ENCODE results near the gene TBC1D24.
"Not testable (repeated sequence)": the region's sequence is repeated elsewhere in the genome, so short reads cannot be mapped to it uniquely, and the experiment has no call there.

TBC1D24 gene

GRCh38 chr16:2533912-2534311, 59.0 kb downstream of the TBC1D24 start:
- FAIRE-seq: no peak

GRCh38 chr16:2534335-2534734, 59.4 kb downstream of the TBC1D24 start:
- FAIRE-seq: not testable (repeated sequence)

GRCh38 chr16:2535625-2536013, 60.7 kb downstream of the TBC1D24 start:
- no peak for FAIRE-seq

GRCh38 chr16:2537451-2538379, 62.8 kb downstream of the TBC1D24 start, which contains the start of gene PDPK1:
PDPK1 (plus strand) TSS chr16:2538021; CDS start chr16:2538113, 92 bp downstream.
- FAIRE-seq: no peak

- not testable (repeated sequence) for FAIRE-seq
Measured at GRCh38 chr16:2539192-2539844, 64.4 kb downstream of the TBC1D24 start.

GRCh38 chr16:2539845-2540458, 65.0 kb downstream of the TBC1D24 start:
- not testable (repeated sequence) for FAIRE-seq

GRCh38 chr16:2540912-2541311, 66.0 kb downstream of the TBC1D24 start:
- FAIRE-seq: not testable (repeated sequence)

GRCh38 chr16:2541409-2541808, 66.5 kb downstream of the TBC1D24 start:
- not testable (repeated sequence) for FAIRE-seq

- FAIRE-seq: not testable (repeated sequence)
Measured at GRCh38 chr16:2543771-2544170, 68.8 kb downstream of the TBC1D24 start.

GRCh38 chr16:2550283-2550878, 75.5 kb downstream of the TBC1D24 start:
- not testable (repeated sequence) for FAIRE-seq

GRCh38 chr16:2551420-2551889, 76.5 kb downstream of the TBC1D24 start:
- FAIRE-seq: not testable (repeated sequence)

- not testable (repeated sequence) for FAIRE-seq
Measured at GRCh38 chr16:2554709-2555425, 79.9 kb downstream of the TBC1D24 start.

All from endometrium (tissue), 2 donors.